IMR-90 (cell line): ENCODE data around the gene RSU1. TPM values are rescaled to one million over a fixed set of nuclear protein-coding genes. Genes with fewer than 3 reads are reported as not detected.

Source experiments
- ATAC-seq: fragments of 200-7000 bp; cut with Tn5 transposase; 2 replicates; pipeline ENCODE4 v1.9.1; 2020; ENCODE audit warnings: low read depth, mild to moderate bottlenecking, moderate library complexity
- BruUV-seq: library from RNA; stranded (reverse); fragments of 400-500 nt; replicated peaks from 2 replicates; lab custom pipeline; 2021; lab: Mats Ljungman, UMichigan
- CTCF ChIA-PET: fragments of 300-600 bp; formaldehyde crosslinking; extraction: SDS; loops from one replicate; lab custom pipeline; 2021; ENCODE audit warnings: antibody characterized with exemption; lab: Yijun Ruan, JAX
- POLR2A ChIA-PET: fragments of 300-600 bp; sonication (Branson Sonifier 250); formaldehyde crosslinking; loops from one replicate; lab custom pipeline; 2022; ENCODE audit warnings: antibody characterized with exemption; ENCODE audit not compliant: unreplicated experiment; lab: Charles Lee
- DNase-seq: peaks from one replicate; pipeline ENCODE4 v3.0.0; 2013
- H2AFZ ChIP-seq: replicated peaks from 2 replicates; pipeline ENCODE3; 2013; ENCODE audit warnings: low read length, mild to moderate bottlenecking; ENCODE audit not compliant: poor library complexity
- H2AK5ac ChIP-seq: 2 replicates; pipeline ENCODE4 v1.6.1; 2013; ENCODE audit warnings: low read depth, low read length, inconsistent platforms
- H2AK9ac ChIP-seq: replicated peaks from 2 replicates; pipeline ENCODE3; 2013; ENCODE audit warnings: mild to moderate bottlenecking, low read depth, low read length, moderate library complexity; ENCODE audit not compliant: poor library complexity
- H2BK120ac ChIP-seq: 2 replicates; pipeline ENCODE4 v1.6.1; 2013; ENCODE audit warnings: low read depth, low read length, inconsistent platforms
- H2BK15ac ChIP-seq: 3 replicates; pipeline ENCODE4 v1.6.1; 2013; ENCODE audit warnings: low read depth, low read length, inconsistent platforms
- H2BK20ac ChIP-seq: 2 replicates; pipeline ENCODE4 v1.6.1; 2013; ENCODE audit warnings: low read depth, mild to moderate bottlenecking, inconsistent platforms, low read length, moderate library complexity
- H2BK5ac ChIP-seq: 2 replicates; pipeline ENCODE4 v1.6.1; 2013; ENCODE audit warnings: mild to moderate bottlenecking, low read depth, low read length, inconsistent platforms; ENCODE audit not compliant: poor library complexity, severe bottlenecking
- H3K14ac ChIP-seq: replicated peaks from 2 replicates; pipeline ENCODE4 v1.6.1; 2013; ENCODE audit warnings: low read depth, low read length, inconsistent platforms
- H3K18ac ChIP-seq: 2 replicates; pipeline ENCODE4 v1.6.1; 2013; ENCODE audit warnings: low read depth, low read length, control low read depth
- H3K23ac ChIP-seq: 2 replicates; pipeline ENCODE4 v1.6.1; 2013; ENCODE audit warnings: low read depth, low read length, inconsistent platforms
- H3K27ac ChIP-seq: 2 replicates; pipeline ENCODE4 v1.5.1; 2013; ENCODE audit warnings: mild to moderate bottlenecking, control low read depth, low read length; ENCODE audit not compliant: insufficient read depth
- H3K27me3 ChIP-seq: 2 replicates; pipeline ENCODE4 v1.6.1; 2013; ENCODE audit warnings: low read length; ENCODE audit not compliant: control insufficient read depth, insufficient read depth
- H3K36me3 ChIP-seq: 2 replicates; pipeline ENCODE4 v1.6.1; 2013; ENCODE audit warnings: low read length, mixed read lengths; ENCODE audit not compliant: control insufficient read depth, insufficient read depth
- H3K4ac ChIP-seq: 2 replicates; pipeline ENCODE4 v1.6.1; 2013; ENCODE audit warnings: low read depth, low read length, inconsistent platforms
- H3K4me1 ChIP-seq: 2 replicates; pipeline ENCODE4 v1.6.1; 2013; ENCODE audit warnings: low read length, mixed read lengths; ENCODE audit not compliant: control insufficient read depth, insufficient read depth
- H3K4me2 ChIP-seq: 2 replicates; pipeline ENCODE4 v1.6.1; 2013; ENCODE audit warnings: low read depth, mild to moderate bottlenecking, control low read depth, low read length, moderate library complexity
- H3K4me3 ChIP-seq: 2 replicates; pipeline ENCODE4 v1.5.1; 2013; ENCODE audit warnings: low read depth, mild to moderate bottlenecking, control low read depth, low read length, moderate library complexity; ENCODE audit not compliant: insufficient read depth
- H3K56ac ChIP-seq: 2 replicates; pipeline ENCODE4 v1.6.1; 2013; ENCODE audit warnings: low read length, inconsistent platforms; ENCODE audit not compliant: insufficient read depth; ENCODE audit errors: extremely low read depth
- H3K79me1 ChIP-seq, 2 experiments: 2 replicates each; pipeline ENCODE4 v1.6.1; 2013; ENCODE audit warnings: low read length in 2 of 2, inconsistent platforms in 1 of 2, low read depth in 1 of 2
- H3K9ac ChIP-seq: 2 replicates; pipeline ENCODE4 v1.6.1; 2013; ENCODE audit warnings: low read depth, low read length, control low read depth
- H3K9me1 ChIP-seq: 2 replicates; pipeline ENCODE4 v1.6.1; 2013; ENCODE audit warnings: low read length, inconsistent platforms; ENCODE audit not compliant: insufficient read depth
- H3K9me3 ChIP-seq: 2 replicates; pipeline ENCODE4 v1.6.1; 2013; ENCODE audit warnings: low read length; ENCODE audit not compliant: control insufficient read depth, insufficient read depth
- H4K20me1 ChIP-seq: 2 replicates; pipeline ENCODE4 v1.6.1; 2013; ENCODE audit warnings: low read length, inconsistent platforms; ENCODE audit not compliant: insufficient read depth
- H4K5ac ChIP-seq: 2 replicates; pipeline ENCODE4 v1.6.1; 2013; ENCODE audit warnings: mild to moderate bottlenecking, low read depth, low read length, control low read depth
- H4K8ac ChIP-seq, 2 experiments: 2 replicates each; pipeline ENCODE4 v1.6.1; 2013; ENCODE audit warnings: low read depth in 2 of 2, low read length in 2 of 2, control low read depth in 1 of 2, inconsistent platforms in 1 of 2
- H4K91ac ChIP-seq: 2 replicates; pipeline ENCODE4 v1.6.1; 2013; ENCODE audit warnings: low read depth, low read length, inconsistent platforms; ENCODE audit not compliant: insufficient read depth
- CEBPB ChIP-seq: IDR thresholded peaks from 2 replicates; pipeline ENCODE4 v1.6.1; 2012; ENCODE audit warnings: low read depth, low read length, improper control_type of control experiment
- CHD1 ChIP-seq: IDR thresholded peaks from 2 replicates; pipeline ENCODE4 v1.6.1; 2012; ENCODE audit warnings: low read depth, low read length, improper control_type of control experiment
- RAD21 ChIP-seq: IDR thresholded peaks from 2 replicates; pipeline ENCODE4 v1.6.1; 2012; ENCODE audit warnings: low read length, improper control_type of control experiment
- RCOR1 ChIP-seq: IDR thresholded peaks from 2 replicates; pipeline ENCODE4 v1.6.1; 2012; ENCODE audit warnings: mild to moderate bottlenecking, low read length, improper control_type of control experiment; ENCODE audit not compliant: insufficient replicate concordance
- RFX5 ChIP-seq: IDR thresholded peaks from 2 replicates; pipeline ENCODE4 v1.8.0; 2012; ENCODE audit warnings: low read depth, mild to moderate bottlenecking, low read length, moderate library complexity
- SMC3 ChIP-seq: fragments of 150-350 bp; IDR thresholded peaks from 2 replicates; pipeline ENCODE4 v1.6.1; 2016; ENCODE audit warnings: low read depth, mild to moderate bottlenecking, antibody characterized with exemption, low read length, moderate library complexity
- WGBS, 2 experiments: methylation state at CpG; one replicate each; pipeline versions ENCODE4 v1.1.5 to v1.1.7; 2013; ENCODE audit warnings: missing lambda C conversion rate in 2 of 2; ENCODE audit not compliant: insufficient read length in 1 of 2; ENCODE audit errors: extremely low coverage in 2 of 2; 5-methylcytosine and 5-hydroxymethylcytosine counted together
- dilution Hi-C: fragments of 300-500 bp; cut with HindIII; formaldehyde crosslinking; loops from one replicate; pipeline ENCODE4 v1.14.3; 2018; ENCODE audit warnings: low sequenced_read_pairs; ENCODE audit not compliant: unreplicated experiment
- in situ Hi-C: fragments of 300-500 bp; cut with MboI; formaldehyde crosslinking; loops from 3 replicates; pipeline ENCODE4 v1.14.3; 2019; ENCODE audit warnings: low sequenced_read_pairs, inconsistent platforms, mixed read lengths
- intact Hi-C: fragments of 100-400 bp; cut with micrococcal nuclease; formaldehyde crosslinking; loops from 2 replicates; pipeline ENCODE4 v1.10.0; 2022
- polyA plus RNA-seq, 3 experiments: library from polyadenylated mRNA; depleted of rRNA; stranded (reverse); fragments of >200 nt; gene quantifications; 2 replicates each; pipeline ENCODE4 v1.2.3, GENCODE V29; 2012; ENCODE audit warnings: low replicate concordance in 1 of 3
- total RNA-seq: library from RNA; depleted of rRNA; stranded (reverse); fragments of >200 nt; gene quantifications from 2 replicates; pipeline ENCODE4 v1.2.3, GENCODE V29; 2012
- TF ChIP-seq, protein P1 (sequence below): conservative IDR thresholded peaks from 2 replicates; pipeline ENCODE4 v1.5.1; 2012; ENCODE audit warnings: mild to moderate bottlenecking, low read depth, low read length, improper control_type of control experiment

Gene RSU1
- total and polyA plus RNA-seq, 2 of the 4 experiments (the other 2 are of a cell fraction), result 134 to 148 TPM

DNA sequence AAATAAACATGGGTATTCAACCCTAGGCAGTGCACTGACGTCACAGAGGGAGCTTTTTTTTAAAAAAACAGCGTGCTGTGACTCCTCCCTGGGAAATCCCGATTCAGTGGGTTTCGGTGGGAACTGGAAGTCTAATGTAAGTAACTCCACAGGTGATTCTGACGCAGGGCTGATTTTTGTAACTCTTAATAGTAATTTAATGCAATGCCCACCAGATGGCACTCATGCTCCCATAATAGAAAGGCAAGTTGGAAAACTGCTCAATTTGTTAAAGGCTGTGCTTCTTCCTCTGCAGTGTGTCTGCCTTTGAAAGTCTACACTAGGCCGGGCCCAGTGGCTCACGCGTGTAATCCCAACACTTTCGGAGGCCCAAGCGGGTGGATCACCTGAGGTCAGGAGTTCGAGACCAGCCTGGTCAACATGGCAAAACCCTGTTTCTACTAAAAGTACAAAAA is 10.9 kb upstream of the RSU1 start:
- DNase-seq, result peak; percentile 83
- H3K79me1 ChIP-seq, result no peaks in the 10 kb centered on the region
- H2BK5ac ChIP-seq, result no peak overlapping the region
- no peak overlapping the region for H3K18ac ChIP-seq
- no peak overlapping the region for H4K8ac ChIP-seq
- H3K56ac ChIP-seq, result no peak overlapping the region
- no peak overlapping the region for H2BK15ac ChIP-seq
- H3K9ac ChIP-seq, result no peak overlapping the region
- H3K4me2 ChIP-seq, result no peak overlapping the region
- H3K27ac ChIP-seq, result no peak overlapping the region
- H4K20me1 ChIP-seq, result no peaks in the 10 kb centered on the region
- H3K27me3 ChIP-seq, result no peaks in the 10 kb centered on the region
- peaks cover 2% of the 10 kb centered on the region; the same call in 1 of the 2 replicates for H3K4me1 ChIP-seq
- dilution Hi-C loops, result no loop called here
- peak; percentile 83 for ATAC-seq
- in situ Hi-C loops, result loop anchor here (5.0 to 25.0 kb wide), 3 partner anchors 599 to 1409 kb away; partner anchors contain the start of gene HACD1
- no peak overlapping the region for H2BK120ac ChIP-seq
- H3K9me1 ChIP-seq, result peaks cover 7% of the 10 kb centered on the region; the same call in 1 of the 2 replicates
- no peak overlapping the region for H2AFZ ChIP-seq
- ChIA-PET POLR2A (interaction anchor here (0.6 kb wide), 1 partner anchor 789 kb away, joined by 13 read pairs; no protein-coding TSS in a partner anchor), CTCF (interaction anchor here (0.6 to 1.8 kb wide), 3 partner anchors 29 to 429 kb away, joined by 3 to 7 read pairs (median 4); no protein-coding TSS in a partner anchor)
- no peak overlapping the region for H3K4me3 ChIP-seq
- H3K14ac ChIP-seq, result no peak overlapping the region
- H3K4ac ChIP-seq, result 0 out of 2 replicates have a peak overlapping the region, but pooled peaks have one; percentile 33
- no peak overlapping the region for H3K23ac ChIP-seq
- no TSS peak for BruUV-seq
- H3K9me3 ChIP-seq, result peaks cover under 1% of the 10 kb centered on the region; the same call in 1 of the 2 replicates
- no peak overlapping the region for H4K91ac ChIP-seq
- WGBS, 2 experiments, result 0% methylated on average over 1 of the region's 11 CpGs; no CpG with 5 or more reads in 1 of the 2 experiments
- no peaks in the 10 kb centered on the region for H3K36me3 ChIP-seq
- peak overlapping the region; percentile 50; the same call in 1 of the 2 replicates for H2BK20ac ChIP-seq
- H4K5ac ChIP-seq, result no peak overlapping the region
- TF ChIP-seq SMC3, result peak; percentile 85
- TF ChIP-seq RCOR1, result no peak
- TF ChIP-seq CHD1, result no peak
- TF ChIP-seq, protein P1, sequence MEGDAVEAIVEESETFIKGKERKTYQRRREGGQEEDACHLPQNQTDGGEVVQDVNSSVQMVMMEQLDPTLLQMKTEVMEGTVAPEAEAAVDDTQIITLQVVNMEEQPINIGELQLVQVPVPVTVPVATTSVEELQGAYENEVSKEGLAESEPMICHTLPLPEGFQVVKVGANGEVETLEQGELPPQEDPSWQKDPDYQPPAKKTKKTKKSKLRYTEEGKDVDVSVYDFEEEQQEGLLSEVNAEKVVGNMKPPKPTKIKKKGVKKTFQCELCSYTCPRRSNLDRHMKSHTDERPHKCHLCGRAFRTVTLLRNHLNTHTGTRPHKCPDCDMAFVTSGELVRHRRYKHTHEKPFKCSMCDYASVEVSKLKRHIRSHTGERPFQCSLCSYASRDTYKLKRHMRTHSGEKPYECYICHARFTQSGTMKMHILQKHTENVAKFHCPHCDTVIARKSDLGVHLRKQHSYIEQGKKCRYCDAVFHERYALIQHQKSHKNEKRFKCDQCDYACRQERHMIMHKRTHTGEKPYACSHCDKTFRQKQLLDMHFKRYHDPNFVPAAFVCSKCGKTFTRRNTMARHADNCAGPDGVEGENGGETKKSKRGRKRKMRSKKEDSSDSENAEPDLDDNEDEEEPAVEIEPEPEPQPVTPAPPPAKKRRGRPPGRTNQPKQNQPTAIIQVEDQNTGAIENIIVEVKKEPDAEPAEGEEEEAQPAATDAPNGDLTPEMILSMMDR, result peak; percentile 70
- TF ChIP-seq RFX5, result no peak
- no peak for TF ChIP-seq CEBPB
- peak; percentile 78 for TF ChIP-seq RAD21
- H2AK9ac ChIP-seq, result no peak overlapping the region
- H2AK5ac ChIP-seq, result no peak overlapping the region
- intact Hi-C loops, result loop anchor here (1.0 to 2.0 kb wide), 3 partner anchors 429 to 771 kb away; no protein-coding TSS in a partner anchor
